ENCODE results near the gene ERC2. TPM values are rescaled to one million over a fixed set of nuclear protein-coding genes. Genes with fewer than 3 reads are reported as not detected.

The ERC2 gene
- polyA plus RNA-seq, 2 of the 4 experiments (the other 2 are of a cell fraction), result 0.16 TPM; not detected in 1

- TF ChIP-seq ATOH8 (CRISPR knock-in tag; IDR thresholded peaks at IDR 0.05; ENCODE audit: low read depth), result peak; percentile 85; the same call in 1 of the 2 replicates
- peak; percentile 51 to 52 for TF ChIP-seq RAD21 (conservative IDR thresholded peaks at IDR 0.05 in 1 of 2, IDR thresholded peaks at IDR 0.05 in 1 of 2)
- TF ChIP-seq E2F6 (IDR thresholded peaks at IDR 0.05; ENCODE audit: borderline replicate concordance, low read depth), result no peak
- TF ChIP-seq BCL3 (IDR thresholded peaks at IDR 0.05), result no peak
- TF ChIP-seq BHLHE40 (IDR thresholded peaks at IDR 0.05; ENCODE audit: low read depth, low read length), result no peak
- TF ChIP-seq EHF (CRISPR knock-in tag; IDR thresholded peaks at IDR 0.05), result peak; percentile 56; the same call in 1 of the 2 replicates
- TF ChIP-seq CHD2 (IDR thresholded peaks at IDR 0.05; ENCODE audit: low read length, partially characterized antibody), result no peak
- TF ChIP-seq FOXS1 (CRISPR knock-in tag; IDR thresholded peaks at IDR 0.05), result peak; percentile 76; the same call in 1 of the 2 replicates
- no peak for TF ChIP-seq TP53 (CRISPR knock-in tag; IDR thresholded peaks at IDR 0.05)
- TF ChIP-seq CTCF (IDR thresholded peaks at IDR 0.05), result peak; percentile 76
- TF ChIP-seq CEBPB (IDR thresholded peaks at IDR 0.05), result peak; percentile 67 to 89
- TF ChIP-seq JUN (IDR thresholded peaks at IDR 0.05), result no peak
- TF ChIP-seq HDAC2 (IDR thresholded peaks at IDR 0.05), result no peak
- no peak for TF ChIP-seq RCOR1 (IDR thresholded peaks at IDR 0.05; ENCODE audit: low read depth, low read length)
- peak; percentile 95 for TF ChIP-seq ZSCAN20 (CRISPR knock-in tag; IDR thresholded peaks at IDR 0.05)
- TF ChIP-seq POLR2AphosphoS2 (conservative IDR thresholded peaks at IDR 0.05; ENCODE audit: low read length), result no peak
- no peak for TF ChIP-seq MAFK (IDR thresholded peaks at IDR 0.05; ENCODE audit: partially characterized antibody)
These were observed 26.5 kb upstream of the ERC2 start (continued) for GRCh38 chr3:56494679-56495322.

- H3K4me1 ChIP-seq, result no peaks in the 10 kb centered on the region
- TF ChIP-seq FOSL2 (IDR thresholded peaks at IDR 0.05), result no peak
- no peak for TF ChIP-seq FOSL2 (CRISPR knock-in tag; IDR thresholded peaks at IDR 0.05)
- TF ChIP-seq NPAS2 (CRISPR knock-in tag; IDR thresholded peaks at IDR 0.05; ENCODE audit: borderline replicate concordance), result no peak
- TF ChIP-seq CBX8 (IDR thresholded peaks at IDR 0.05), result no peak
- no peak for TF ChIP-seq HEYL (CRISPR knock-in tag; IDR thresholded peaks at IDR 0.05)
- TF ChIP-seq JUN (IDR thresholded peaks at IDR 0.05), result no peak
- TF ChIP-seq POLR2AphosphoS2 (conservative IDR thresholded peaks at IDR 0.05; ENCODE audit: low read length), result no peak
- TF ChIP-seq GATA3 (IDR thresholded peaks at IDR 0.05; ENCODE audit: borderline replicate concordance), result no peak
- TF ChIP-seq CHD4 (IDR thresholded peaks at IDR 0.05; ENCODE audit: borderline replicate concordance), result no peak
- no peak for TF ChIP-seq CHD2 (IDR thresholded peaks at IDR 0.05; ENCODE audit: low read length, partially characterized antibody)
- no peak for TF ChIP-seq HMGXB4 (CRISPR knock-in tag; IDR thresholded peaks at IDR 0.05; ENCODE audit: borderline replicate concordance)
- no peak for TF ChIP-seq PHF8 (IDR thresholded peaks at IDR 0.05; ENCODE audit: borderline replicate concordance, low read depth)
- no peak for TF ChIP-seq POLR2A (IDR thresholded peaks at IDR 0.05; ENCODE audit: low read length)
- no peak for TF ChIP-seq MAZ (IDR thresholded peaks at IDR 0.05; ENCODE audit: borderline replicate concordance, low read depth, low read length)
- TF ChIP-seq HOXA7 (CRISPR knock-in tag; IDR thresholded peaks at IDR 0.05), result no peak
- no peak for TF ChIP-seq EHMT2 (IDR thresholded peaks at IDR 0.05; ENCODE audit: low read depth)
- no peak for TF ChIP-seq RAD21 (conservative IDR thresholded peaks at IDR 0.05 in 1 of 2, IDR thresholded peaks at IDR 0.05 in 1 of 2)
- TF ChIP-seq SMC3 (IDR thresholded peaks at IDR 0.05), result no peak
- no peak for TF ChIP-seq ESRRA (IDR thresholded peaks at IDR 0.05; ENCODE audit: borderline replicate concordance, low read length)
- no peak for ATAC-seq
- no peaks in the 10 kb centered on the region for H3K9me3 ChIP-seq
- H3K4me2 ChIP-seq, result no peak overlapping the region
- no peak for FAIRE-seq
- H3K4me3 ChIP-seq, result no peak overlapping the region
- ChIA-PET CTCF (no interaction called here), POLR2A (no interaction called here)
- DNase-seq (ENCODE audit: low read depth in 1 of 2, low spot score in 1 of 2), result no peak
- WGBS (ENCODE audit: missing lambda C conversion rate), result 0% methylated on average over 2 of the region's 2 CpGs
- H3K27ac ChIP-seq, result no peak overlapping the region
These were observed 23.3 kb upstream of the ERC2 start for GRCh38 chr3:56491566-56491965.
